NB4 (cell line): ENCODE measurements around the gene IDUA.

Source experiments
- CTCF ChIP-seq: IDR thresholded peaks from one replicate; pipeline ENCODE4 v1.5.1; 2012; ENCODE audit warnings: low read depth, low read length
- MYC ChIP-seq: IDR thresholded peaks from 2 replicates; pipeline ENCODE4 v1.6.1; 2011; ENCODE audit warnings: low read depth, low read length
- POLR2A ChIP-seq: IDR thresholded peaks from 2 replicates; pipeline ENCODE4 v1.6.1; 2011; ENCODE audit warnings: mild to moderate bottlenecking; ENCODE audit not compliant: insufficient read length; ENCODE audit errors: extremely low read depth
- TF ChIP-seq, protein P1 (sequence below): IDR thresholded peaks from 2 replicates; pipeline ENCODE4 v1.6.1; 2011; ENCODE audit warnings: low read depth, low read length

GRCh38 chr4:1012034-1012739 lies 25.3 kb downstream of the IDUA start:
- TF ChIP-seq CTCF (no peak), POLR2A (no peak), MYC (no peak)
- TF ChIP-seq, protein P1, sequence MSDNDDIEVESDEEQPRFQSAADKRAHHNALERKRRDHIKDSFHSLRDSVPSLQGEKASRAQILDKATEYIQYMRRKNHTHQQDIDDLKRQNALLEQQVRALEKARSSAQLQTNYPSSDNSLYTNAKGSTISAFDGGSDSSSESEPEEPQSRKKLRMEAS = no peak
